Mesendoderm (in vitro differentiated cells): ENCODE results near the gene DEUP1.
A peak's percentile ranks its signal among the peaks of the same experiment; 100 is the strongest.

Experiments
- DNase-seq: peaks from one replicate; pipeline ENCODE4 v3.0.0; 2013
- H2AK5ac ChIP-seq: 2 replicates; pipeline ENCODE4 v1.6.1; 2013; ENCODE audit warnings: low read length, inconsistent platforms
- H2BK120ac ChIP-seq: 2 replicates; pipeline ENCODE4 v1.6.1; 2013; ENCODE audit warnings: low read depth, mild to moderate bottlenecking, low read length, moderate library complexity, mixed read lengths
- H2BK15ac ChIP-seq: replicated peaks from 2 replicates; pipeline ENCODE4 v1.6.1; 2013; ENCODE audit warnings: low read depth, mild to moderate bottlenecking, moderate library complexity
- H2BK5ac ChIP-seq: 2 replicates; pipeline ENCODE4 v1.6.1; 2013; ENCODE audit warnings: low read length, inconsistent platforms
- H3K18ac ChIP-seq: 2 replicates; pipeline ENCODE4 v1.6.1; 2013; ENCODE audit warnings: mild to moderate bottlenecking, low read length, mixed read lengths
- H3K23ac ChIP-seq: one replicate; pipeline ENCODE4 v1.6.1; 2013; ENCODE audit warnings: low read length
- H3K27ac ChIP-seq: 2 replicates; pipeline ENCODE4 v1.5.1; 2013; ENCODE audit warnings: low read depth, mild to moderate bottlenecking, inconsistent platforms, low read length, moderate library complexity
- H3K27me3 ChIP-seq: 2 replicates; pipeline ENCODE4 v1.6.1; 2013; ENCODE audit warnings: low read length, control low read depth, mild to moderate bottlenecking, inconsistent platforms; ENCODE audit not compliant: insufficient read depth, poor library complexity
- H3K36me3 ChIP-seq: 2 replicates; pipeline ENCODE4 v1.6.1; 2013; ENCODE audit warnings: low read length, inconsistent platforms; ENCODE audit not compliant: control insufficient read depth, insufficient read depth
- H3K4ac ChIP-seq: one replicate; pipeline ENCODE4 v1.6.1; 2013; ENCODE audit warnings: low read depth, mild to moderate bottlenecking, low read length, moderate library complexity
- H3K4me1 ChIP-seq: 2 replicates; pipeline ENCODE4 v1.6.1; 2013; ENCODE audit warnings: low read depth, low read length, inconsistent platforms; ENCODE audit not compliant: control insufficient read depth
- H3K4me2 ChIP-seq: 2 replicates; pipeline ENCODE4 v1.6.1; 2013; ENCODE audit warnings: low read length
- H3K4me3 ChIP-seq: 2 replicates; pipeline ENCODE4 v1.5.1; 2013; ENCODE audit warnings: mild to moderate bottlenecking, low read length
- H3K56ac ChIP-seq: one replicate; pipeline ENCODE4 v1.6.1; 2013; ENCODE audit warnings: low read length
- H3K79me1 ChIP-seq: 2 replicates; pipeline ENCODE4 v1.6.1; 2013; ENCODE audit warnings: low read length, inconsistent platforms
- H3K79me2 ChIP-seq: 2 replicates; pipeline ENCODE4 v1.6.1; 2013; ENCODE audit warnings: mild to moderate bottlenecking, low read length; ENCODE audit not compliant: control insufficient read depth, insufficient read depth
- H3K9ac ChIP-seq: 2 replicates; pipeline ENCODE4 v1.6.1; 2013; ENCODE audit warnings: low read length, inconsistent platforms
- H4K5ac ChIP-seq: one replicate; pipeline ENCODE4 v1.6.1; 2013; ENCODE audit warnings: low read length
- H4K8ac ChIP-seq: one replicate; pipeline ENCODE4 v1.6.1; 2013; ENCODE audit warnings: low read depth, mild to moderate bottlenecking, control low read depth, low read length, moderate library complexity
- WGBS: extraction: QIAGEN DNeasy Blood & Tissue Kit; methylation state at CpG from one replicate; pipeline ENCODE4 v1.1.7; 2013; ENCODE audit warnings: low lambda C conversion rate, missing lambda C conversion rate; ENCODE audit not compliant: insufficient coverage; ENCODE audit errors: extremely low coverage; 5-methylcytosine and 5-hydroxymethylcytosine counted together

The DEUP1 gene

GRCh38 chr11:93289782-93290463 lies 40.6 kb upstream of the DEUP1 start:
- H4K8ac ChIP-seq = no peak overlapping the region
- no peak overlapping the region for H3K4ac ChIP-seq
- H3K18ac ChIP-seq = no peak overlapping the region
- DNase-seq = no peak
- no peak overlapping the region for H3K27ac ChIP-seq
- H3K4me3 ChIP-seq = no peak overlapping the region
- H3K9ac ChIP-seq = no peak overlapping the region
- peaks cover 1% of the 10 kb centered on the region for H3K4me1 ChIP-seq
- H2AK5ac ChIP-seq = no peak overlapping the region
- no peaks in the 10 kb centered on the region for H3K27me3 ChIP-seq
- H3K4me2 ChIP-seq = no peak overlapping the region
- H3K79me2 ChIP-seq = no peaks in the 10 kb centered on the region
- H2BK5ac ChIP-seq = no peak overlapping the region
- H3K23ac ChIP-seq = no peak overlapping the region
- no peak overlapping the region for H4K5ac ChIP-seq
- no peak overlapping the region for H3K56ac ChIP-seq
- no peak overlapping the region for H2BK120ac ChIP-seq
- no CpG with 5 or more reads among the region's 5 CpGs for WGBS
- no peaks in the 10 kb centered on the region for H3K79me1 ChIP-seq
- peak overlapping the region; percentile 27 for H2BK15ac ChIP-seq
- no peaks in the 10 kb centered on the region for H3K36me3 ChIP-seq

- no CpG with 5 or more reads among the region's 1 CpG for WGBS
These were observed 39.4 kb upstream of the DEUP1 start for GRCh38 chr11:93291110-93291509.

GRCh38 chr11:93291898-93292297 lies 38.6 kb upstream of the DEUP1 start:
- no CpG with 5 or more reads among the region's 1 CpG for WGBS
- no peak overlapping the region for H4K8ac ChIP-seq

More at GRCh38 chr11:93291110-93291509, 39.4 kb upstream of the DEUP1 start:
- Histone ChIP-seq H3K27me3 (no peaks in the 10 kb centered on the region), H3K79me2 (no peaks in the 10 kb centered on the region), H4K5ac (no peak overlapping the region), H3K4ac (no peak overlapping the region), H3K79me1 (no peaks in the 10 kb centered on the region), H2BK120ac (no peak overlapping the region), H3K9ac (no peak overlapping the region), H3K4me1 (peaks cover 1% of the 10 kb centered on the region), H3K27ac (no peak overlapping the region), H2BK15ac (no peak overlapping the region), H3K4me3 (no peak overlapping the region), H3K56ac (no peak overlapping the region), H3K18ac (no peak overlapping the region), H3K23ac (no peak overlapping the region), H4K8ac (no peak overlapping the region), H3K4me2 (no peak overlapping the region), H2BK5ac (no peak overlapping the region), H3K36me3 (no peaks in the 10 kb centered on the region), H2AK5ac (no peak overlapping the region)
- DNase-seq = peak; percentile 45

GRCh38 chr11:93295921-93296575 lies 34.5 kb upstream of the DEUP1 start:
- H3K27ac ChIP-seq = no peak overlapping the region
- H3K79me2 ChIP-seq = no peaks in the 10 kb centered on the region
- no peak overlapping the region for H3K56ac ChIP-seq
- DNase-seq = no peak
- no CpG with 5 or more reads among the region's 4 CpGs for WGBS
- no peak overlapping the region for H3K4ac ChIP-seq
- H3K27me3 ChIP-seq = no peaks in the 10 kb centered on the region
- no peak overlapping the region for H2BK15ac ChIP-seq
- H4K5ac ChIP-seq = no peak overlapping the region
- no peak overlapping the region for H3K9ac ChIP-seq
- peaks cover 1% of the 10 kb centered on the region for H3K4me1 ChIP-seq
- no peaks in the 10 kb centered on the region for H3K79me1 ChIP-seq
- H3K4me2 ChIP-seq = no peak overlapping the region
- no peak overlapping the region for H2BK120ac ChIP-seq
- H3K4me3 ChIP-seq = no peak overlapping the region
- H3K23ac ChIP-seq = no peak overlapping the region
- H4K8ac ChIP-seq = no peak overlapping the region
- H3K18ac ChIP-seq = no peak overlapping the region
- H2BK5ac ChIP-seq = no peak overlapping the region
- H3K36me3 ChIP-seq = no peaks in the 10 kb centered on the region
- H2AK5ac ChIP-seq = no peak overlapping the region

More at GRCh38 chr11:93291898-93292297, 38.6 kb upstream of the DEUP1 start:
- Histone ChIP-seq H3K4ac (no peak overlapping the region), H3K79me2 (no peaks in the 10 kb centered on the region), H3K56ac (no peak overlapping the region), H2BK5ac (no peak overlapping the region), H3K18ac (no peak overlapping the region), H3K9ac (no peak overlapping the region), H3K36me3 (no peaks in the 10 kb centered on the region), H2AK5ac (no peak overlapping the region), H3K4me3 (no peak overlapping the region), H2BK120ac (no peak overlapping the region), H3K4me1 (peaks cover 1% of the 10 kb centered on the region), H3K79me1 (no peaks in the 10 kb centered on the region), H4K5ac (no peak overlapping the region), H3K27ac (no peak overlapping the region), H3K23ac (no peak overlapping the region), H2BK15ac (no peak overlapping the region), H3K27me3 (no peaks in the 10 kb centered on the region), H3K4me2 (no peak overlapping the region)
- DNase-seq = no peak

GRCh38 chr11:93303689-93304088 lies 26.9 kb upstream of the DEUP1 start:
- H3K4me2 ChIP-seq = no peak overlapping the region
- no peak overlapping the region for H3K9ac ChIP-seq
- no peaks in the 10 kb centered on the region for H3K36me3 ChIP-seq
- H2BK120ac ChIP-seq = no peak overlapping the region
- H3K56ac ChIP-seq = no peak overlapping the region
- H4K8ac ChIP-seq = no peak overlapping the region
- WGBS = no CpG with 5 or more reads among the region's 3 CpGs
- H3K4me1 ChIP-seq = no peaks in the 10 kb centered on the region
- DNase-seq = no peak
- H3K4me3 ChIP-seq = no peak overlapping the region
- no peak overlapping the region for H3K4ac ChIP-seq
- H3K23ac ChIP-seq = no peak overlapping the region
- no peaks in the 10 kb centered on the region for H3K79me1 ChIP-seq
- no peak overlapping the region for H2BK15ac ChIP-seq
- H2BK5ac ChIP-seq = no peak overlapping the region
- H3K27me3 ChIP-seq = no peaks in the 10 kb centered on the region
- no peak overlapping the region for H3K27ac ChIP-seq
- no peaks in the 10 kb centered on the region for H3K79me2 ChIP-seq
- H2AK5ac ChIP-seq = no peak overlapping the region
- H3K18ac ChIP-seq = no peak overlapping the region
- H4K5ac ChIP-seq = no peak overlapping the region
